Measurements from ENCODE around the gene IPO4.

Gene IPO4

DNA sequence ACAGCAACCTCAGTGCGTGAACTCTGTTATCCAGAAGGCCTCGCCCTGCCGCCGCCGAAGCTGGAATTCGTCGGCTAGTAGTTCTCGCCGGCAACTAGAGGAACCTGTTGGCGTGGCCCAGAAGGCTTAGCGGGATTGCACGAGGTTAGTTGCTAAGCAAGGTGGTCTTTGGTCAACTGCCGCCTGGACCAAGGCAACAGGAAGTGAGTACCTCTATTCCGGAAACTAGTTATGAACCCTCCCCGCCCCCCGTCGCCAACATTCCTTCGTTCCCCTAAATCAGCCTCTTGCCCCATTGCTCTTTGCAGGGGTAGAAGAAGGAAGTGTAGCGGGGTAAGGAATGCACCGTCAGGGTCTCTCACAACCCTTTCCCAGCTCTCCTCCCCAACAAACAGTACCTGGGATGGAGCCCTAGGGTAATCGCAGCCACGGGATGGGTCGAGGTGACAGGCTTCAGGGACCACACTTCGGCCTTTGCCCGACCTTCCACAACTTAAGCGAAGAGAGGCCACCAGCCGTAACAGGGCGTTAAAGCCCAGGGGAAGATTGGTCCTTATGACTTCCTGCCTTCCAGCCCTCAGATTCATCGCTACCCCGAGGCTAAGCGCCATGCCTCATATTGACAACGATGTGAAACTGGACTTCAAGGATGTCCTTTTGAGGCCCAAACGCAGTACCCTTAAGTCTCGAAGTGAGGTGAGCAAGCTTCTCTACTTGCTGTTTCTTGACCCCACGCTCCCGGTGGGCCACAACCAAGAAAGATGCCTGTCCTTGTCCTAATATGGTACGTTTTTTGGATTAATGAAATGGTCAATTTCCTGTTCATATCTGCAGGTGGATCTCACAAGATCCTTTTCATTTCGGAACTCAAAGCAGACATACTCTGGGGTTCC lies 44.3 kb upstream of the IPO4 start, which contains the start of gene GMPR2:
Gene GMPR2, plus strand, starts transcription at position 285 of the 893 bp plus-strand sequence. Its CDS starts 325 bp downstream, at position 610.
- TF ChIP-seq YY1 (IDR thresholded peaks at IDR 0.05; ENCODE audit: low read depth) (no peak), RAD21 (IDR thresholded peaks at IDR 0.05; ENCODE audit: low read depth) (no peak), FOXM1 (IDR thresholded peaks at IDR 0.05; ENCODE audit: borderline replicate concordance, low read depth) (no peak), TAF1 (IDR thresholded peaks at IDR 0.05; ENCODE audit: low read depth) (peak; percentile 63), CREB1 (IDR thresholded peaks at IDR 0.05; ENCODE audit: low read depth) (no peak), ZBTB7A (IDR thresholded peaks at IDR 0.05; ENCODE audit: low read depth) (no peak), EGR1 (IDR thresholded peaks at IDR 0.05) (no peak), NFIC (IDR thresholded peaks at IDR 0.05) (no peak), CEBPB (IDR thresholded peaks at IDR 0.05) (no peak), EP300 (IDR thresholded peaks at IDR 0.05; ENCODE audit: borderline replicate concordance) (no peak), TEAD4 (IDR thresholded peaks at IDR 0.05) (peak; percentile 66), TCF12 (IDR thresholded peaks at IDR 0.05; ENCODE audit: low read depth) (peak; percentile 1; the same call in 1 of the 2 replicates)
- TF ChIP-seq, protein P1, sequence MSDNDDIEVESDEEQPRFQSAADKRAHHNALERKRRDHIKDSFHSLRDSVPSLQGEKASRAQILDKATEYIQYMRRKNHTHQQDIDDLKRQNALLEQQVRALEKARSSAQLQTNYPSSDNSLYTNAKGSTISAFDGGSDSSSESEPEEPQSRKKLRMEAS (IDR thresholded peaks at IDR 0.05) = peak; percentile 51; the same call in 1 of the 2 replicates
- TF ChIP-seq, protein P2, sequence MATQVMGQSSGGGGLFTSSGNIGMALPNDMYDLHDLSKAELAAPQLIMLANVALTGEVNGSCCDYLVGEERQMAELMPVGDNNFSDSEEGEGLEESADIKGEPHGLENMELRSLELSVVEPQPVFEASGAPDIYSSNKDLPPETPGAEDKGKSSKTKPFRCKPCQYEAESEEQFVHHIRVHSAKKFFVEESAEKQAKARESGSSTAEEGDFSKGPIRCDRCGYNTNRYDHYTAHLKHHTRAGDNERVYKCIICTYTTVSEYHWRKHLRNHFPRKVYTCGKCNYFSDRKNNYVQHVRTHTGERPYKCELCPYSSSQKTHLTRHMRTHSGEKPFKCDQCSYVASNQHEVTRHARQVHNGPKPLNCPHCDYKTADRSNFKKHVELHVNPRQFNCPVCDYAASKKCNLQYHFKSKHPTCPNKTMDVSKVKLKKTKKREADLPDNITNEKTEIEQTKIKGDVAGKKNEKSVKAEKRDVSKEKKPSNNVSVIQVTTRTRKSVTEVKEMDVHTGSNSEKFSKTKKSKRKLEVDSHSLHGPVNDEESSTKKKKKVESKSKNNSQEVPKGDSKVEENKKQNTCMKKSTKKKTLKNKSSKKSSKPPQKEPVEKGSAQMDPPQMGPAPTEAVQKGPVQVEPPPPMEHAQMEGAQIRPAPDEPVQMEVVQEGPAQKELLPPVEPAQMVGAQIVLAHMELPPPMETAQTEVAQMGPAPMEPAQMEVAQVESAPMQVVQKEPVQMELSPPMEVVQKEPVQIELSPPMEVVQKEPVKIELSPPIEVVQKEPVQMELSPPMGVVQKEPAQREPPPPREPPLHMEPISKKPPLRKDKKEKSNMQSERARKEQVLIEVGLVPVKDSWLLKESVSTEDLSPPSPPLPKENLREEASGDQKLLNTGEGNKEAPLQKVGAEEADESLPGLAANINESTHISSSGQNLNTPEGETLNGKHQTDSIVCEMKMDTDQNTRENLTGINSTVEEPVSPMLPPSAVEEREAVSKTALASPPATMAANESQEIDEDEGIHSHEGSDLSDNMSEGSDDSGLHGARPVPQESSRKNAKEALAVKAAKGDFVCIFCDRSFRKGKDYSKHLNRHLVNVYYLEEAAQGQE (IDR thresholded peaks at IDR 0.05; ENCODE audit: low read depth) = no peak
- TF ChIP-seq, protein P3, sequence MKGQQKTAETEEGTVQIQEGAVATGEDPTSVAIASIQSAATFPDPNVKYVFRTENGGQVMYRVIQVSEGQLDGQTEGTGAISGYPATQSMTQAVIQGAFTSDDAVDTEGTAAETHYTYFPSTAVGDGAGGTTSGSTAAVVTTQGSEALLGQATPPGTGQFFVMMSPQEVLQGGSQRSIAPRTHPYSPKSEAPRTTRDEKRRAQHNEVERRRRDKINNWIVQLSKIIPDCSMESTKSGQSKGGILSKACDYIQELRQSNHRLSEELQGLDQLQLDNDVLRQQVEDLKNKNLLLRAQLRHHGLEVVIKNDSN (IDR thresholded peaks at IDR 0.05) = no peak

DNA sequence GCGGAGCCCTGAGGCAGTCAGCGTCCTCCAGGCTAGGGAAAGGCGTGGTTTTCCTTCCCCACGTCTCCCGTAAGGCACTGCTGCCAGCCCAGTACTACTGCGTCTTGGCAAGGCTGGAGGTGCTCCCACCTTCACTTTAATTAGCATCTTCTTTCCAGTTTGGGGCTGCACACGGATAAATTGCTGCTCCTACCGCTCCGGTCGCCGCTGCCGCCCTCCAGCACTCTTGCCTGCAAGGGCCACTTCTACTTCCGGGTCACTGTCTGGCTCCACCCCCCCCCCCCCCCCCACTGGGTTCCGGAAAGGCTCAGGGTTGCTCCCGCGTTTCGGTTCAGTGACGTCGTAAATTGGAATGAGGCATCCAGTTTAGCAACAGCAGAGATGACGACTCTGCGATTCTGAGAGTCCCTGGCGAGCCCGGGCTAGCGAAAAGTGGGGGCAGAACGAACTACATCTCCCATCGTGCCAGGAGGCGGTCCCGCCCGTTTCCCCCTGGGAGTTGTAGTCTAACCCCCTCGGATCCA lies 43.6 kb upstream of the IPO4 start, which contains the start of gene NEDD8:
Gene NEDD8, minus strand, starts transcription at position 247 of the 524 bp plus-strand sequence. Its CDS starts 100 bp downstream, at position 147.
- TF ChIP-seq ZBTB7A (IDR thresholded peaks at IDR 0.05; ENCODE audit: low read depth) (no peak), TAF1 (IDR thresholded peaks at IDR 0.05; ENCODE audit: low read depth) (peak; percentile 29; the same call in 1 of the 2 replicates), YY1 (IDR thresholded peaks at IDR 0.05; ENCODE audit: low read depth) (peak; percentile 32; the same call in 1 of the 2 replicates), TCF12 (IDR thresholded peaks at IDR 0.05; ENCODE audit: low read depth) (peak; percentile 32; the same call in 1 of the 2 replicates), NFIC (IDR thresholded peaks at IDR 0.05) (peak; percentile 35; the same call in 1 of the 2 replicates), FOXM1 (IDR thresholded peaks at IDR 0.05; ENCODE audit: borderline replicate concordance, low read depth) (no peak), TEAD4 (IDR thresholded peaks at IDR 0.05) (no peak; the same call in 1 of the 2 replicates), CREB1 (IDR thresholded peaks at IDR 0.05; ENCODE audit: low read depth) (no peak), EGR1 (IDR thresholded peaks at IDR 0.05) (no peak), EP300 (IDR thresholded peaks at IDR 0.05; ENCODE audit: borderline replicate concordance) (no peak), CEBPB (IDR thresholded peaks at IDR 0.05) (no peak), RAD21 (IDR thresholded peaks at IDR 0.05; ENCODE audit: low read depth) (no peak)
- TF ChIP-seq, protein P1 (IDR thresholded peaks at IDR 0.05) = peak; percentile 20; the same call in 1 of the 2 replicates
- TF ChIP-seq, protein P3 (IDR thresholded peaks at IDR 0.05) = no peak
- TF ChIP-seq, protein P2 (IDR thresholded peaks at IDR 0.05; ENCODE audit: low read depth) = no peak

DNA sequence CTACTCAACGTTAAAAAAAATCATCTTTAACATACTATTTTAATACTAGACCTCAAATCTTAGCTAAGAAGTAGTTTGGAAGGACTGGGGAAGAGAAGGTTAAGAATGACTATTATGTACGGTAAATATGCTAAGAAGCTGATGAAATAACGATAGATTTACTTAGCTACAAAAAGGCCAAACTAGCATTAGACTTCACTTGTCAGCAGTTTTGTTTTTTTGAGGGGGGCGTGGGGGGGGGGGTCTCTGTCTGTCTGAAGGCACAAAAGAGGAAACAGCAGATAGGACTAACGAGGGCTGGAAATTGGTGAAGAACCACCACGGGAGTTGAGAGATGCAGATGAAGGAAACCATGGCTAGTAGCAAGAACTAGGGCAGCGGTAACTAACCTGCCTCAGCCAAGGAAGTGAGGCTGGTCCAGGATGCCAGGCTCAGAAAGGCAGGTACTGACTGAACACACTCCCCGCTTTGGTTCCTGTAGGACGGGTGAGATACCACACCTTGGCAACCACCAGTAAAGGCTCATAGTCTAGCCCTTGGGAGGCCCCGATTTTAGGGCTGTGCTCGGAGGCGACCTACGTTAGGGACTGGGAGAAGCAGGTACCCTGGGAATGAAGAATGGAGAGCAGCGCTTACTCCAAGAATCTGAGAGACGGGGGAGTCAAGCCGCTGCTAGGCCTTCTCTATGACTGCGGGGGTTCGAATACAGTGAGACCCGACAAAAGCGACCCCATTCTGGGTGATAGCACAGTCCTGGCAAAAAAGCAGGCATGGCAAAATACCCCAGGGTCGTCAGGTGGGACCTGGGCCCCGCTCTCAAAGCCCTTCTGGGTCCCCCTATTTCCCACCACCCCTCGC lies 42.9 kb upstream of the IPO4 start:
- TF ChIP-seq TCF12 (IDR thresholded peaks at IDR 0.05; ENCODE audit: low read depth) = no peak
- no peak for TF ChIP-seq EP300 (IDR thresholded peaks at IDR 0.05; ENCODE audit: borderline replicate concordance)
- TF ChIP-seq ZBTB7A (IDR thresholded peaks at IDR 0.05; ENCODE audit: low read depth) = no peak
- TF ChIP-seq CREB1 (IDR thresholded peaks at IDR 0.05; ENCODE audit: low read depth) = no peak
- TF ChIP-seq NFIC (IDR thresholded peaks at IDR 0.05) = no peak
- no peak for TF ChIP-seq EGR1 (IDR thresholded peaks at IDR 0.05)
- no peak for TF ChIP-seq TEAD4 (IDR thresholded peaks at IDR 0.05)
- TF ChIP-seq CEBPB (IDR thresholded peaks at IDR 0.05) = no peak
- TF ChIP-seq, protein P3 (IDR thresholded peaks at IDR 0.05) = no peak; the same call in 1 of the 2 replicates
- TF ChIP-seq, protein P2 (IDR thresholded peaks at IDR 0.05; ENCODE audit: low read depth) = no peak
- no peak for TF ChIP-seq FOXM1 (IDR thresholded peaks at IDR 0.05; ENCODE audit: borderline replicate concordance, low read depth)
- TF ChIP-seq RAD21 (IDR thresholded peaks at IDR 0.05; ENCODE audit: low read depth) = no peak
- TF ChIP-seq YY1 (IDR thresholded peaks at IDR 0.05; ENCODE audit: low read depth) = no peak
- TF ChIP-seq, protein P1 (IDR thresholded peaks at IDR 0.05) = no peak
- TF ChIP-seq TAF1 (IDR thresholded peaks at IDR 0.05; ENCODE audit: low read depth) = no peak
